Endothelial cell of umbilical vein (primary cell): Measurements from ENCODE around the gene NME7. TPM values are rescaled to one million over a fixed set of nuclear protein-coding genes. Genes with fewer than 3 reads are reported as not detected.

Experiments used
- BruUV-seq: library from RNA; stranded (reverse); fragments of 400-500 nt; replicated peaks from 2 replicates; lab custom pipeline; 2021; lab: Mats Ljungman, UMichigan
- CTCF ChIA-PET: fragments of 300-600, 350-600 bp; sonication (Branson Sonifier 250); formaldehyde crosslinking; loops from one replicate; lab custom pipeline; 2021; ENCODE audit warnings: antibody characterized with exemption, inconsistent platforms; lab: Charles Lee
- POLR2A ChIA-PET: fragments of 300-600, 350-600 bp; sonication (Branson Sonifier 250); formaldehyde crosslinking; loops from one replicate; lab custom pipeline; 2021; ENCODE audit warnings: antibody characterized with exemption, inconsistent platforms; lab: Charles Lee
- DNase-seq: peaks from one replicate; pipeline ENCODE4 v3.0.0-alpha.2; 2011; ENCODE audit warnings: low read depth, low spot score
- FAIRE-seq: peaks from 2 replicates; lab custom pipeline; 2011; peaks lifted over from hg19 to GRCh38; lab: Jason Lieb, UNC
- H2AFZ ChIP-seq: 2 replicates; pipeline ENCODE4 v1.6.0; 2012; ENCODE audit warnings: low read depth, low read length, control low read depth, inconsistent platforms
- H3K27ac ChIP-seq: 2 replicates; pipeline ENCODE4 v1.5.1; 2011; ENCODE audit warnings: low read depth, mild to moderate bottlenecking, control low read depth, low read length, moderate library complexity; ENCODE audit not compliant: insufficient read depth
- H3K27me3 ChIP-seq, 2 experiments: 2 replicates each; pipeline versions ENCODE4 v1.6.0 to v1.6.1; 2011; ENCODE audit warnings: low read length in 2 of 2, mixed read lengths in 1 of 2; ENCODE audit not compliant: control insufficient read depth in 2 of 2, insufficient read depth in 2 of 2
- H3K36me3 ChIP-seq, 2 experiments: 2 replicates in 1 of 2; 3 replicates in 1 of 2; pipeline ENCODE4 v1.5.1; 2011; ENCODE audit warnings: low read length in 2 of 2, mild to moderate bottlenecking in 1 of 2, moderate library complexity in 1 of 2; ENCODE audit not compliant: control insufficient read depth in 2 of 2, insufficient read depth in 2 of 2; ENCODE audit errors: extremely low read depth in 1 of 2
- H3K4me1 ChIP-seq: 3 replicates; pipeline ENCODE4 v1.5.1; 2011; ENCODE audit warnings: mild to moderate bottlenecking, low read length; ENCODE audit not compliant: control insufficient read depth, insufficient read depth; ENCODE audit errors: extremely low read depth
- H3K4me2 ChIP-seq: 2 replicates; pipeline ENCODE4 v1.6.1; 2011; ENCODE audit warnings: low read length, control low read depth, mixed read lengths; ENCODE audit not compliant: insufficient read depth
- H3K4me3 ChIP-seq, 3 experiments: fragments of 200-600 bp in 1 of 3; sonication (generic), shearing (Covaris generic) in 1 of 3; replicated peaks in 1 of 3; 2 replicates each; pipeline ENCODE4 v1.5.1; 2011 to 2016; ENCODE audit warnings: control low read depth in 3 of 3, low read length in 3 of 3, mild to moderate bottlenecking in 2 of 3, inconsistent platforms in 1 of 3, low read depth in 1 of 3, moderate library complexity in 1 of 3; ENCODE audit not compliant: insufficient read depth in 1 of 3
- H3K79me2 ChIP-seq: 2 replicates; pipeline ENCODE4 v1.6.0; 2012; ENCODE audit warnings: low read length, inconsistent platforms; ENCODE audit not compliant: control insufficient read depth, insufficient read depth
- H3K9ac ChIP-seq: replicated peaks from 2 replicates; pipeline ENCODE3; 2011; ENCODE audit warnings: low read length, control low read depth; ENCODE audit not compliant: insufficient read depth; ENCODE audit errors: extremely low read depth
- H3K9me1 ChIP-seq: replicated peaks from 3 replicates; pipeline ENCODE4 v1.6.0; 2011; ENCODE audit warnings: mild to moderate bottlenecking, low read length; ENCODE audit not compliant: control insufficient read depth, insufficient read depth; ENCODE audit errors: extremely low read depth
- H3K9me3 ChIP-seq: replicated peaks from 2 replicates; pipeline ENCODE4 v1.5.1; 2012; ENCODE audit warnings: low read length, inconsistent platforms; ENCODE audit not compliant: control insufficient read depth, insufficient read depth
- H4K20me1 ChIP-seq: replicated peaks from 2 replicates; pipeline ENCODE3; 2011; ENCODE audit warnings: mild to moderate bottlenecking, low read length; ENCODE audit not compliant: control insufficient read depth, insufficient read depth; ENCODE audit errors: extremely low read depth
- EZH2 ChIP-seq: IDR thresholded peaks from 2 replicates; pipeline ENCODE4 v1.6.1; 2012; ENCODE audit warnings: borderline replicate concordance, low read depth, mild to moderate bottlenecking, moderate library complexity, low read length, inconsistent platforms; ENCODE audit not compliant: severe bottlenecking
- FOS ChIP-seq: IDR thresholded peaks from 2 replicates; pipeline ENCODE4 v1.6.1; 2011; ENCODE audit warnings: mild to moderate bottlenecking, low read length, moderate library complexity, borderline replicate concordance; ENCODE audit not compliant: insufficient read depth
- GATA2 ChIP-seq: IDR thresholded peaks from 2 replicates; pipeline ENCODE4 v1.7.0; 2011; ENCODE audit warnings: low read depth, mild to moderate bottlenecking, moderate library complexity, mixed read lengths, low read length; ENCODE audit not compliant: insufficient read length, insufficient read depth
- JUN ChIP-seq: IDR thresholded peaks from 2 replicates; pipeline ENCODE4 v1.6.1; 2011; ENCODE audit warnings: borderline replicate concordance, low read depth; ENCODE audit not compliant: insufficient read length, insufficient read depth
- MYC ChIP-seq: IDR thresholded peaks from one replicate; pipeline ENCODE4 v1.6.1; 2011; ENCODE audit warnings: mild to moderate bottlenecking, low read depth, low read length
- POLR2A ChIP-seq: IDR thresholded peaks from 2 replicates; pipeline ENCODE4 v1.6.1; 2012; ENCODE audit warnings: low read depth, mild to moderate bottlenecking, control low read depth, low read length
- POLR2AphosphoS5 ChIP-seq: IDR thresholded peaks from 2 replicates; pipeline ENCODE4 v1.6.1; 2012; ENCODE audit warnings: low read depth, mild to moderate bottlenecking, control low read depth, low read length, moderate library complexity; ENCODE audit not compliant: insufficient read depth
- dilution Hi-C: fragments of 300-500 bp; cut with MboI; formaldehyde crosslinking; loops from one replicate; pipeline ENCODE4 v1.15.0; 2019; ENCODE audit warnings: low sequenced_read_pairs; ENCODE audit not compliant: extremely low pct_ligation_motif_present
- intact Hi-C: fragments of 100-400 bp; cut with micrococcal nuclease; formaldehyde crosslinking; loops from one replicate; pipeline ENCODE4 v1.10.0; 2022
- polyA plus RNA-seq, 4 experiments: library from polyadenylated mRNA; depleted of rRNA in 3 of 4; stranded (reverse) in 3 of 4; unstranded in 1 of 4; fragments of >200 nt; gene quantifications; 2 replicates each; pipeline versions ENCODE4 v1.2.1 to v1.2.3, GENCODE V29; 2011 to 2012; ENCODE audit warnings: missing spikeins in 1 of 4
- total RNA-seq: library from RNA; stranded (reverse); gene quantifications from 2 replicates; pipeline ENCODE4 v1.2.3, GENCODE V29; 2021
- TF ChIP-seq, protein P1 (sequence below), 2 donors: IDR thresholded peaks; 1 replicate in 1 of 2; 2 replicates in 1 of 2; pipeline ENCODE4 v1.5.1; 2011; ENCODE audit warnings: low read length in 2 of 2, mild to moderate bottlenecking in 2 of 2, moderate library complexity in 2 of 2, control low read depth in 1 of 2, inconsistent platforms in 1 of 2, low read depth in 1 of 2; ENCODE audit not compliant: insufficient read depth in 1 of 2; ENCODE audit errors: extremely low read depth in 1 of 2
- TF ChIP-seq, protein P2 (sequence below): IDR thresholded peaks from 2 replicates; pipeline ENCODE4 v1.6.1; 2011; ENCODE audit not compliant: insufficient read depth, insufficient read length

NME7 gene
- total and polyA plus RNA-seq, 2 donors (not counting 3 experiments of a cell fraction or from before 2014, with no cell fraction given) = 16.5 to 25.3 TPM

DNA sequence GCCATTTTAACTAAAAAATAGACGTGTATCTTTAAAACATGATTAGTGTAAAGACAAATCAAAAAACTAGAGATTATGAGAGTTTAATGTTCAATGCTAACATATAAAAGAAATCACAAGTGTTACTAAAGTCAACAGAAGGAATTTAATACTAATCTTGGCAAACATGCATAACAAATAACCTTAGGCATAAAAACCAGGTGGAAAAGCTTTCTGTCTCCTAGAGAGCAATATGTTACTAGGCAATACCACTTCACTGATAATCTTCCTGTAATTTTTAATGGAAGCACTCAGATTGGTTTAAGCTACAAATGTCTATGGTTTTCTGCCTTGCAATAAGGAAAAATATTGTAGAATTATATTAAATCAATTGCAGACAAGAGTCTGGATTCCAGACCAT is 121.9 kb downstream of the NME7 start:
- BruUV-seq = no TSS peak
- FAIRE-seq = no peak
- POLR2A ChIA-PET = no interaction called here

More for the DNA sequence above, 121.9 kb downstream of the NME7 start:
- H3K4me2 ChIP-seq = no peak overlapping the region
- H3K9ac ChIP-seq = no peak overlapping the region
- intact Hi-C loops (no loop called here), dilution Hi-C loops (no loop called here)
- H2AFZ ChIP-seq = no peak overlapping the region
- H3K4me3 ChIP-seq = no peak overlapping the region
- no peak for DNase-seq
- no peaks in the 10 kb centered on the region for H3K79me2 ChIP-seq
- no peaks in the 10 kb centered on the region for H3K9me3 ChIP-seq
- CTCF ChIA-PET = no interaction called here
- peaks cover 11% of the 10 kb centered on the region for H3K4me1 ChIP-seq
- no peaks in the 10 kb centered on the region for H3K9me1 ChIP-seq
- no peaks in the 10 kb centered on the region for H4K20me1 ChIP-seq
- TF ChIP-seq MYC (no peak), EZH2 (no peak), POLR2AphosphoS5 (no peak), FOS (no peak), GATA2 (no peak), JUN (no peak), POLR2A (no peak)
- TF ChIP-seq, protein P1, sequence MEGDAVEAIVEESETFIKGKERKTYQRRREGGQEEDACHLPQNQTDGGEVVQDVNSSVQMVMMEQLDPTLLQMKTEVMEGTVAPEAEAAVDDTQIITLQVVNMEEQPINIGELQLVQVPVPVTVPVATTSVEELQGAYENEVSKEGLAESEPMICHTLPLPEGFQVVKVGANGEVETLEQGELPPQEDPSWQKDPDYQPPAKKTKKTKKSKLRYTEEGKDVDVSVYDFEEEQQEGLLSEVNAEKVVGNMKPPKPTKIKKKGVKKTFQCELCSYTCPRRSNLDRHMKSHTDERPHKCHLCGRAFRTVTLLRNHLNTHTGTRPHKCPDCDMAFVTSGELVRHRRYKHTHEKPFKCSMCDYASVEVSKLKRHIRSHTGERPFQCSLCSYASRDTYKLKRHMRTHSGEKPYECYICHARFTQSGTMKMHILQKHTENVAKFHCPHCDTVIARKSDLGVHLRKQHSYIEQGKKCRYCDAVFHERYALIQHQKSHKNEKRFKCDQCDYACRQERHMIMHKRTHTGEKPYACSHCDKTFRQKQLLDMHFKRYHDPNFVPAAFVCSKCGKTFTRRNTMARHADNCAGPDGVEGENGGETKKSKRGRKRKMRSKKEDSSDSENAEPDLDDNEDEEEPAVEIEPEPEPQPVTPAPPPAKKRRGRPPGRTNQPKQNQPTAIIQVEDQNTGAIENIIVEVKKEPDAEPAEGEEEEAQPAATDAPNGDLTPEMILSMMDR (IDR thresholded peaks at IDR 0.05; ENCODE audit: extremely low read depth in 1 of 2, insufficient read depth in 1 of 2, low read depth in 1 of 2, low read length in 2 of 2) = no peak
- TF ChIP-seq, protein P2, sequence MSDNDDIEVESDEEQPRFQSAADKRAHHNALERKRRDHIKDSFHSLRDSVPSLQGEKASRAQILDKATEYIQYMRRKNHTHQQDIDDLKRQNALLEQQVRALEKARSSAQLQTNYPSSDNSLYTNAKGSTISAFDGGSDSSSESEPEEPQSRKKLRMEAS = no peak
- H3K27me3 ChIP-seq = no peaks in the 10 kb centered on the region
- no peaks in the 10 kb centered on the region for H3K36me3 ChIP-seq
- no peak overlapping the region for H3K27ac ChIP-seq
